Measurements from ENCODE around the gene CFAP161.
"Not testable (repeated sequence)": the region's sequence is repeated elsewhere in the genome, so short reads cannot be mapped to it uniquely, and the experiment has no call there.

CFAP161 gene

GRCh38 chr15:81106560-81106959 is 27.5 kb upstream of the CFAP161 start:
- peak in 1 of 2 donors; percentile 29 for DNase-seq (ENCODE audit: low read depth in 1 of 2, low spot score in 1 of 2)

- no peak for DNase-seq (ENCODE audit: low read depth in 1 of 2, low spot score in 1 of 2)
These were observed 26.2 kb upstream of the CFAP161 start for GRCh38 chr15:81107889-81108288.

GRCh38 chr15:81108427-81108826 is 25.6 kb upstream of the CFAP161 start:
- no peak for DNase-seq (ENCODE audit: low read depth in 1 of 2, low spot score in 1 of 2)

- DNase-seq (ENCODE audit: low read depth in 1 of 2, low spot score in 1 of 2), result no peak
These were observed 23.1 kb upstream of the CFAP161 start for GRCh38 chr15:81111018-81111417.

- no peak for DNase-seq (ENCODE audit: low read depth in 1 of 2, low spot score in 1 of 2)
These were observed 22.3 kb upstream of the CFAP161 start for GRCh38 chr15:81111510-81112470.

- DNase-seq (ENCODE audit: low read depth in 1 of 2, low spot score in 1 of 2), result no peak
These were observed 20.8 kb upstream of the CFAP161 start for GRCh38 chr15:81113204-81113657.

- no peak for DNase-seq (ENCODE audit: low read depth in 1 of 2, low spot score in 1 of 2)
These were observed 20.2 kb upstream of the CFAP161 start for GRCh38 chr15:81113861-81114291.

- no peak for DNase-seq (ENCODE audit: low read depth in 1 of 2, low spot score in 1 of 2)
These were observed 18.8 kb upstream of the CFAP161 start for GRCh38 chr15:81115054-81115939.

GRCh38 chr15:81117136-81117535 is 16.9 kb upstream of the CFAP161 start:
- DNase-seq (ENCODE audit: low read depth in 1 of 2, low spot score in 1 of 2), result no peak

- no peak for DNase-seq (ENCODE audit: low read depth in 1 of 2, low spot score in 1 of 2)
These were observed 16.5 kb upstream of the CFAP161 start for GRCh38 chr15:81117581-81117980.

GRCh38 chr15:81118361-81118760 is 15.7 kb upstream of the CFAP161 start:
- DNase-seq (ENCODE audit: low read depth in 1 of 2, low spot score in 1 of 2), result no peak

- DNase-seq (ENCODE audit: low read depth in 1 of 2, low spot score in 1 of 2), result no peak
These were observed 14.0 kb upstream of the CFAP161 start for GRCh38 chr15:81120069-81120468.

- DNase-seq (ENCODE audit: low read depth in 1 of 2, low spot score in 1 of 2), result no peak
These were observed 7.2 kb upstream of the CFAP161 start for GRCh38 chr15:81126892-81127291.

- not testable (repeated sequence) for DNase-seq (ENCODE audit: low read depth in 1 of 2, low spot score in 1 of 2)
These were observed 7.4 kb downstream of the CFAP161 start for GRCh38 chr15:81141478-81141877.

GRCh38 chr15:81146006-81146405 is 11.9 kb downstream of the CFAP161 start:
- DNase-seq (ENCODE audit: low read depth in 1 of 2, low spot score in 1 of 2), result no peak

GRCh38 chr15:81146466-81146865 is 12.4 kb downstream of the CFAP161 start:
- DNase-seq (ENCODE audit: low read depth in 1 of 2, low spot score in 1 of 2), result no peak

GRCh38 chr15:81151389-81151788 is 17.3 kb downstream of the CFAP161 start:
- no peak for DNase-seq (ENCODE audit: low read depth in 1 of 2, low spot score in 1 of 2)

- no peak for DNase-seq (ENCODE audit: low read depth in 1 of 2, low spot score in 1 of 2)
These were observed 18.3 kb downstream of the CFAP161 start for GRCh38 chr15:81152339-81152738.

- no peak for DNase-seq (ENCODE audit: low read depth in 1 of 2, low spot score in 1 of 2)
These were observed 18.7 kb downstream of the CFAP161 start for GRCh38 chr15:81152799-81153198.

- no peak for DNase-seq (ENCODE audit: low read depth in 1 of 2, low spot score in 1 of 2)
These were observed 21.5 kb downstream of the CFAP161 start for GRCh38 chr15:81155375-81156218.

- no peak for DNase-seq (ENCODE audit: low read depth in 1 of 2, low spot score in 1 of 2)
These were observed 22.3 kb downstream of the CFAP161 start for GRCh38 chr15:81156324-81156723.

Data from activated CD4-positive, alpha-beta T cell treated with anti-CD3 and anti-CD28 coated beads, Interleukin-2, amount 50 U/mL, for 24 hours (primary cell).